Psoas muscle (tissue), 8 donors: ENCODE results near the gene LDLR. TPM values are rescaled to one million over a fixed set of nuclear protein-coding genes. Genes with fewer than 3 reads are reported as not detected.
"Not testable (repeated sequence)": the region's sequence is repeated elsewhere in the genome, so short reads cannot be mapped to it uniquely, and the experiment has no call there.

Source experiments
- ATAC-seq, 4 donors: fragments of 200-7000 bp; cut with Tn5 transposase; one replicate each; pipeline ENCODE4 v1.9.1; 2020; ENCODE audit warnings: moderate library complexity in 3 of 4, mild to moderate bottlenecking in 2 of 4
- DNase-seq, 2 donors: peaks; one replicate each; pipeline ENCODE4 v3.0.0-alpha.2; 2020
- H3K27ac ChIP-seq: fragments of 200-600 bp; one replicate; pipeline ENCODE4 v1.8.0; 2022
- H3K27me3 ChIP-seq, 3 donors: fragments of 200-600 bp in 1 of 3; one replicate each; pipeline versions ENCODE4 v1.6.1 to v1.8.0; 2013 to 2022; ENCODE audit warnings: low read length in 2 of 3, mild to moderate bottlenecking in 2 of 3, moderate library complexity in 1 of 3; ENCODE audit not compliant: insufficient read depth in 3 of 3
- H3K36me3 ChIP-seq, 2 donors: fragments of 200-600 bp in 1 of 2; one replicate each; pipeline versions ENCODE4 v1.6.1 to v1.8.0; 2013 to 2022; ENCODE audit warnings: low read depth in 1 of 2, mild to moderate bottlenecking in 1 of 2, moderate library complexity in 1 of 2; ENCODE audit not compliant: insufficient read depth in 1 of 2
- H3K4me1 ChIP-seq: fragments of 200-600 bp; one replicate; pipeline ENCODE4 v1.8.0; 2022
- H3K4me3 ChIP-seq: fragments of 200-600 bp; one replicate; pipeline ENCODE4 v1.8.0; 2022; ENCODE audit warnings: mild to moderate bottlenecking
- H3K9me3 ChIP-seq: fragments of 200-600 bp; one replicate; pipeline ENCODE4 v1.8.0; 2022
- CTCF ChIP-seq: fragments of 200-600 bp; IDR thresholded peaks from one replicate; pipeline ENCODE4 v1.8.0; 2022; ENCODE audit warnings: antibody characterized with exemption
- WGBS, 3 donors: extraction: QIAGEN DNeasy Blood & Tissue Kit; methylation state at CpG; one replicate each; pipeline versions ENCODE4 v1.1.6 to v1.1.7; 2013; 5-methylcytosine and 5-hydroxymethylcytosine counted together
- intact Hi-C, 2 donors: fragments of 100-400 bp; cut with DNase I; formaldehyde crosslinking; loops; one replicate each; pipeline versions ENCODE4 v1.11.0 to v1.14.2; 2022
- polyA plus RNA-seq, 3 donors: library from polyadenylated mRNA; stranded (reverse); fragments of 200-250 nt; gene quantifications; one replicate each; pipeline ENCODE4 v1.2.3, GENCODE V29; 2013
- total RNA-seq, 4 donors: library from RNA; stranded (reverse); fragmentation: NEBNext Ultra II Directional in 2 of 4; extraction: Animal tissue kit (Norgen Biotek cat#: 25700) in 2 of 4; gene quantifications; one replicate each; pipeline versions ENCODE4 v1.2.1 to v1.2.4, GENCODE V29; 2021 to 2023
- donor health status: healthy with polysubstance abuse.
- donor health status: DM: no; HTN: no; CAD: no; lungs with moderate emphysema.
- donor health status: Bipolar disorder and iron deficiency.
- donor health status: healthy.
- donor health status: DM: yes; HTN: yes; CAD: no.
- donor health status: DM: no; HTN: no; CAD: no.
- donor health status: DM: no; HTN: no; CAD: no.
- donor health status: DM: yes; HTN: yes; CAD: no.

LDLR gene
- total and polyA plus RNA-seq, 7 donors: 1.7 to 10.1 (median 3.4) TPM

- intact Hi-C loops: no loop called here
- 78 to 90% (median 85%) methylated on average over 3 of the region's 3 CpGs for WGBS, 3 donors
- ATAC-seq (no peak), DNase-seq (no peak)
- no peaks in the 10 kb centered on the region for H3K9me3 ChIP-seq
- peaks cover 0 to 33% (median 10%) of the 10 kb centered on the region in 3 donors for H3K27me3 ChIP-seq
- H3K36me3 ChIP-seq: peaks cover 0 to 15% of the 10 kb centered on the region in 2 donors
- H3K4me3 ChIP-seq: no peak overlapping the region
- no peak overlapping the region for H3K27ac ChIP-seq
- peaks cover 9% of the 10 kb centered on the region for H3K4me1 ChIP-seq
- no peak for TF ChIP-seq CTCF
Measured at GRCh38 chr19:11098861-11099260, 9.6 kb downstream of the LDLR start.

GRCh38 chr19:11100049-11100448 lies 10.8 kb downstream of the LDLR start:
- Histone ChIP-seq H3K27ac (no peak overlapping the region), H3K9me3 (no peaks in the 10 kb centered on the region), H3K4me3 (no peak overlapping the region), H3K27me3 (peaks cover 0 to 26% (median 12%) of the 10 kb centered on the region in 3 donors), H3K4me1 (peaks cover 5% of the 10 kb centered on the region), H3K36me3 (peaks cover 0 to 27% of the 10 kb centered on the region in 2 donors)
- 23 to 30% (median 24%) methylated on average over 12 of the region's 12 CpGs for WGBS, 3 donors
- ATAC-seq (no peak), DNase-seq (no peak)
- intact Hi-C loops: no loop called here
- TF ChIP-seq CTCF: no peak

- H3K9me3 ChIP-seq: no peaks in the 10 kb centered on the region
- intact Hi-C loops: no loop called here
- peaks cover 0 to 21% (median 12%) of the 10 kb centered on the region in 3 donors for H3K27me3 ChIP-seq
- DNase-seq (no peak), ATAC-seq (no peak)
- peaks cover 0 to 37% of the 10 kb centered on the region in 2 donors for H3K36me3 ChIP-seq
- no peak overlapping the region for H3K27ac ChIP-seq
- H3K4me3 ChIP-seq: no peak overlapping the region
- TF ChIP-seq CTCF: no peak
- 83 to 93% (median 88%) methylated on average over 5 of the region's 5 CpGs for WGBS, 3 donors
- H3K4me1 ChIP-seq: no peaks in the 10 kb centered on the region
Measured at GRCh38 chr19:11101057-11101456, 11.8 kb downstream of the LDLR start.

- Histone ChIP-seq H3K4me3 (no peak overlapping the region), H3K9me3 (no peaks in the 10 kb centered on the region), H3K27me3 (peaks cover 0 to 21% (median 12%) of the 10 kb centered on the region in 3 donors), H3K36me3 (peaks cover 0 to 53% of the 10 kb centered on the region in 2 donors), H3K4me1 (no peaks in the 10 kb centered on the region), H3K27ac (no peak overlapping the region)
- ATAC-seq (no peak), DNase-seq (no peak)
- intact Hi-C loops: no loop called here
- no peak for TF ChIP-seq CTCF
- 43 to 62% (median 47%) methylated on average over 16 of the region's 16 CpGs for WGBS, 3 donors
Measured at GRCh38 chr19:11102944-11103343, 13.7 kb downstream of the LDLR start.

- H3K4me1 ChIP-seq, H3K9me3 ChIP-seq, intact Hi-C loops, H3K4me3 ChIP-seq, ATAC-seq, DNase-seq, H3K27ac ChIP-seq: not testable (repeated sequence)
- Histone ChIP-seq H3K27me3 (peaks cover 0 to 21% (median 12%) of the 10 kb centered on the region in 3 donors), H3K36me3 (peaks cover 0 to 56% of the 10 kb centered on the region in 2 donors)
- 90 to 91% (median 90%) methylated on average over 10 of the region's 10 CpGs for WGBS, 3 donors
Measured at GRCh38 chr19:11103667-11104066, 14.4 kb downstream of the LDLR start.
